Measurements from ENCODE around the gene NPAS2.

NPAS2 gene

GRCh38 chr2:100799686-100800085 lies 20.3 kb upstream of the NPAS2 start:
- DNase-seq = no peak

- no peak for DNase-seq
Observed at GRCh38 chr2:100800915-100801314, 19.0 kb upstream of the NPAS2 start.

- no peak for DNase-seq
Observed at GRCh38 chr2:100801402-100801801, 18.5 kb upstream of the NPAS2 start.

- no peak for DNase-seq
Observed at GRCh38 chr2:100802066-100802465, 17.9 kb upstream of the NPAS2 start.

GRCh38 chr2:100803334-100803733 lies 16.6 kb upstream of the NPAS2 start:
- DNase-seq = no peak

- DNase-seq = no peak
Observed at GRCh38 chr2:100806550-100806949, 13.4 kb upstream of the NPAS2 start.

GRCh38 chr2:100807707-100808106 lies 12.2 kb upstream of the NPAS2 start:
- DNase-seq = no peak

- no peak for DNase-seq
Observed at GRCh38 chr2:100808582-100808981, 11.4 kb upstream of the NPAS2 start.

GRCh38 chr2:100809506-100809905 lies 10.4 kb upstream of the NPAS2 start:
- no peak for DNase-seq

- no peak for DNase-seq
Observed at GRCh38 chr2:100810603-100811145, 9.3 kb upstream of the NPAS2 start.

GRCh38 chr2:100812116-100812515 lies 7.8 kb upstream of the NPAS2 start:
- no peak for DNase-seq

GRCh38 chr2:100812573-100812972 lies 7.4 kb upstream of the NPAS2 start:
- DNase-seq = no peak

GRCh38 chr2:100813527-100813926 lies 6.4 kb upstream of the NPAS2 start:
- DNase-seq = no peak

- DNase-seq = no peak
Observed at GRCh38 chr2:100814043-100814442, 5.9 kb upstream of the NPAS2 start.

- no peak for DNase-seq
Observed at GRCh38 chr2:100814453-100814852, 5.5 kb upstream of the NPAS2 start.

- no peak for DNase-seq
Observed at GRCh38 chr2:100817388-100817985, 2.5 kb upstream of the NPAS2 start.

GRCh38 chr2:100818003-100818605 lies 1.8 kb upstream of the NPAS2 start:
- DNase-seq = no peak

GRCh38 chr2:100818606-100819369 lies 1.2 kb upstream of the NPAS2 start:
- no peak for DNase-seq

GRCh38 chr2:100820273-100820522 lies 259 bp downstream of the NPAS2 start:
- peak in 1 of 2 experiments; percentile 6 for DNase-seq

- no peak for DNase-seq
Observed at GRCh38 chr2:100820523-100821254, 750 bp downstream of the NPAS2 start.

- DNase-seq = no peak
Observed at GRCh38 chr2:100821255-100821910, 1.4 kb downstream of the NPAS2 start.

GRCh38 chr2:100821911-100822265 lies 1.9 kb downstream of the NPAS2 start:
- no peak for DNase-seq

GRCh38 chr2:100822587-100823248 lies 2.8 kb downstream of the NPAS2 start:
- no peak for DNase-seq
